Neural progenitor cell (in vitro differentiated cells): ENCODE results near the gene USP19. TPM values are rescaled to one million over a fixed set of nuclear protein-coding genes. Genes with fewer than 3 reads are reported as not detected.

Source experiments
- DNase-seq: peaks from one replicate; pipeline ENCODE4 v3.0.0-alpha.2; 2016; ENCODE audit warnings: low spot score
- H2AFZ ChIP-seq: fragments of 200-600 bp; sonication (generic); replicated peaks from 2 replicates; pipeline ENCODE4 v1.6.1; 2016; ENCODE audit warnings: antibody characterized with exemption
- H3F3A ChIP-seq: fragments of 200-600 bp; sonication (generic); 2 replicates; pipeline ENCODE4 v1.6.1; 2016; ENCODE audit warnings: antibody characterized with exemption, low read depth
- H3K27ac ChIP-seq: fragments of 200-600 bp; sonication (generic); 2 replicates; pipeline ENCODE4 v1.5.1; 2016; ENCODE audit warnings: mild to moderate bottlenecking
- H3K27me3 ChIP-seq: fragments of 200-600 bp; sonication (generic); 2 replicates; pipeline ENCODE4 v1.6.1; 2016; ENCODE audit warnings: mild to moderate bottlenecking, moderate library complexity
- H3K36me3 ChIP-seq: fragments of 200-600 bp; sonication (generic); 2 replicates; pipeline ENCODE4 v1.5.1; 2016
- H3K4me1 ChIP-seq: fragments of 200-600 bp; sonication (generic); 2 replicates; pipeline ENCODE4 v1.6.1; 2016; ENCODE audit warnings: mixed run types
- H3K4me2 ChIP-seq: fragments of 200-600 bp; sonication (generic); 2 replicates; pipeline ENCODE4 v1.6.1; 2016
- H3K4me3 ChIP-seq: fragments of 200-600 bp; sonication (generic); 2 replicates; pipeline ENCODE4 v1.5.1; 2016
- H3K79me2 ChIP-seq: fragments of 200-600 bp; sonication (generic); 2 replicates; pipeline ENCODE4 v1.6.1; 2016; ENCODE audit warnings: low read depth
- H3K9ac ChIP-seq: fragments of 200-600 bp; sonication (generic); 2 replicates; pipeline ENCODE4 v1.6.1; 2016
- H3K9me3 ChIP-seq: fragments of 200-600 bp; sonication (generic); 2 replicates; pipeline ENCODE4 v1.5.1; 2016; ENCODE audit warnings: low read depth
- H4K20me1 ChIP-seq: fragments of 200-600 bp; sonication (generic); 2 replicates; pipeline ENCODE4 v1.6.1; 2016; ENCODE audit warnings: low read depth
- H3K27ac Mint-ChIP-seq: 3 replicates; pipeline ENCODE4 v1.8.0; 2021; ENCODE audit warnings: mixed read lengths
- H3K27me3 Mint-ChIP-seq: 2 replicates; pipeline ENCODE4 v1.8.0; 2022; ENCODE audit warnings: low read depth, mild to moderate bottlenecking, inconsistent platforms, moderate library complexity, mixed read lengths; ENCODE audit not compliant: insufficient read depth
- H3K36me3 Mint-ChIP-seq: 3 replicates; pipeline ENCODE4 v1.8.0; 2021; ENCODE audit warnings: mixed read lengths
- H3K4me1 Mint-ChIP-seq: 3 replicates; pipeline ENCODE4 v1.8.0; 2021; ENCODE audit warnings: mixed read lengths
- H3K4me3 Mint-ChIP-seq: 3 replicates; pipeline ENCODE4 v1.8.0; 2021; ENCODE audit warnings: mild to moderate bottlenecking, moderate library complexity, mixed read lengths
- H3K9me3 Mint-ChIP-seq: 3 replicates; pipeline ENCODE4 v1.8.0; 2020; ENCODE audit warnings: mixed read lengths
- EZH2 ChIP-seq: fragments of 200-600 bp; sonication (generic); IDR thresholded peaks from 2 replicates; pipeline ENCODE4 v1.6.1; 2017; ENCODE audit warnings: antibody characterized with exemption, mild to moderate bottlenecking, moderate library complexity
- EZH2phosphoT487 ChIP-seq: fragments of 200-600 bp; sonication (generic); IDR thresholded peaks from 2 replicates; pipeline ENCODE4 v1.6.1; 2017; ENCODE audit warnings: antibody characterized with exemption
- total RNA-seq: library from RNA; depleted of rRNA; stranded (reverse); fragments of >200 nt; gene quantifications from 2 replicates; pipeline ENCODE4 v1.2.3, GENCODE V29; 2015; ENCODE audit warnings: low replicate concordance
- TF ChIP-seq, protein P1 (sequence below): fragments of 200-600 bp; sonication (generic); IDR thresholded peaks from 2 replicates; pipeline ENCODE4 v1.5.1; 2017; ENCODE audit warnings: antibody characterized with exemption, mild to moderate bottlenecking

USP19 gene
- total RNA-seq, 1 donor from 2014 or later = 36.0 TPM

DNA sequence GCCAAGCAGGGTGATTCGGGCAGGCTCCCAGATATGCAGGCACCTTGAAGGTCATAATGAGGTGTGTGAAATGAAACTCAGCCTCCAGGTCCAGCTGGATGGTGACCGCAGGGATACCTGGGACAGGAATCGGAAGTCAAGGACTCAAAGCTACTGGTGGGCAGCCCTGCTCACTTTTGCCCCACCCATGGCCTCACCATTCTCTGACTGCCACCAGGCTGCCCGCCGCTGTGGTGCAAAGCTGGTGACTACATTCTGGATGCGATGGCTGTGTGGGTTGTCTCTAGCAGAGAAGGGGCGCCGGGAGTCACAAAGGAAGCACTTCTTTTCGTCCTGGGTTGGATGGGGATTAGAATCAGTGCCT lies 11.4 kb upstream of the USP19 start:
- Histone ChIP-seq H3K4me1 (peaks cover 4% of the 10 kb centered on the region), H3K4me2 (peak overlapping the region; percentile 87), H3K27ac (peak overlapping the region; percentile 79), H3K36me3 (no peaks in the 10 kb centered on the region), H3K4me3 (peak overlapping the region; percentile 68), H3K27me3 (no peaks in the 10 kb centered on the region), H3K9ac (peak overlapping the region; percentile 37), H3F3A (peaks cover 10% of the 10 kb centered on the region), H3K9me3 (no peaks in the 10 kb centered on the region), H2AFZ (no peak overlapping the region), H4K20me1 (no peaks in the 10 kb centered on the region), H3K79me2 (peaks cover 11% of the 10 kb centered on the region)
- no peak for DNase-seq
- Mint-ChIP-seq H3K9me3 (no peaks in the 10 kb centered on the region), H3K4me1 (peaks cover 34% of the 10 kb centered on the region), H3K4me3 (peak overlapping the region; percentile 94), H3K27me3 (peaks cover 3% of the 10 kb centered on the region), H3K27ac (peak overlapping the region; percentile 98), H3K36me3 (peaks cover 5% of the 10 kb centered on the region)
- TF ChIP-seq EZH2 = no peak
- TF ChIP-seq EZH2phosphoT487 = no peak
- TF ChIP-seq, protein P1, sequence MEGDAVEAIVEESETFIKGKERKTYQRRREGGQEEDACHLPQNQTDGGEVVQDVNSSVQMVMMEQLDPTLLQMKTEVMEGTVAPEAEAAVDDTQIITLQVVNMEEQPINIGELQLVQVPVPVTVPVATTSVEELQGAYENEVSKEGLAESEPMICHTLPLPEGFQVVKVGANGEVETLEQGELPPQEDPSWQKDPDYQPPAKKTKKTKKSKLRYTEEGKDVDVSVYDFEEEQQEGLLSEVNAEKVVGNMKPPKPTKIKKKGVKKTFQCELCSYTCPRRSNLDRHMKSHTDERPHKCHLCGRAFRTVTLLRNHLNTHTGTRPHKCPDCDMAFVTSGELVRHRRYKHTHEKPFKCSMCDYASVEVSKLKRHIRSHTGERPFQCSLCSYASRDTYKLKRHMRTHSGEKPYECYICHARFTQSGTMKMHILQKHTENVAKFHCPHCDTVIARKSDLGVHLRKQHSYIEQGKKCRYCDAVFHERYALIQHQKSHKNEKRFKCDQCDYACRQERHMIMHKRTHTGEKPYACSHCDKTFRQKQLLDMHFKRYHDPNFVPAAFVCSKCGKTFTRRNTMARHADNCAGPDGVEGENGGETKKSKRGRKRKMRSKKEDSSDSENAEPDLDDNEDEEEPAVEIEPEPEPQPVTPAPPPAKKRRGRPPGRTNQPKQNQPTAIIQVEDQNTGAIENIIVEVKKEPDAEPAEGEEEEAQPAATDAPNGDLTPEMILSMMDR = no peak

DNA sequence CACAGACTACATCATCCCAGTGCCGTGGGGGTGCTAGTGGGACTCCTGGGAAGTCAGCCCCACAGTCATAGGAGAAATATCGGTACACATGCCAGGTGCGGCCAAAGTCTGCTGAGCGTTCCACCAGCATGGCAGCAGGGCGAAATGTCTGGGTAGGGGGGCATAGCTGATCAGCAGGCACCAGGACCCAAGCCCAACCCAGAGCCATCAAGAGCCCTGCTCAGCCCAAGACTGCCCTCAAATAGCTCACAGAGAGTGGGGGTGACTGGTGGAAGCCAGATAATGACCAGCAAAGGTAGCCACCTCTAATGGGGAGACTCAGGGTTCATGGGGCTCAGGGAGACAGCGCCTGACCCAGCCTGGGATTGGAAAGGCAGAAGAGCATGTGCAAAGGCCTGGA lies 11.0 kb upstream of the USP19 start:
- Histone ChIP-seq H3K79me2 (peaks cover 11% of the 10 kb centered on the region), H3K27ac (no peak overlapping the region), H3K4me2 (peak overlapping the region; percentile 87), H2AFZ (no peak overlapping the region), H3K9ac (no peak overlapping the region), H3K36me3 (no peaks in the 10 kb centered on the region), H4K20me1 (no peaks in the 10 kb centered on the region), H3F3A (peaks cover 10% of the 10 kb centered on the region), H3K4me1 (peaks cover 4% of the 10 kb centered on the region), H3K9me3 (no peaks in the 10 kb centered on the region), H3K27me3 (no peaks in the 10 kb centered on the region), H3K4me3 (no peak overlapping the region)
- Mint-ChIP-seq H3K27me3 (peaks cover 3% of the 10 kb centered on the region), H3K36me3 (peaks cover 5% of the 10 kb centered on the region), H3K4me3 (peak overlapping the region; percentile 94), H3K27ac (peak overlapping the region; percentile 78), H3K9me3 (no peaks in the 10 kb centered on the region), H3K4me1 (peaks cover 34% of the 10 kb centered on the region)
- TF ChIP-seq EZH2 = no peak
- TF ChIP-seq, protein P1 = no peak
- TF ChIP-seq EZH2phosphoT487 = no peak
- no peak for DNase-seq

- H3K79me2 ChIP-seq = peaks cover 11% of the 10 kb centered on the region
These were observed 10.4 kb upstream of the USP19 start for GRCh38 chr3:49131040-49131439.

GRCh38 chr3:49124991-49125670 lies 4.5 kb upstream of the USP19 start:
- Histone ChIP-seq H3K79me2 (peaks cover 1% of the 10 kb centered on the region), H3F3A (peaks cover 17% of the 10 kb centered on the region), H4K20me1 (no peaks in the 10 kb centered on the region), H3K4me2 (no peak overlapping the region), H3K9me3 (no peaks in the 10 kb centered on the region), H2AFZ (no peak overlapping the region), H3K36me3 (no peaks in the 10 kb centered on the region), H3K4me3 (no peak overlapping the region), H3K4me1 (no peaks in the 10 kb centered on the region), H3K9ac (no peak overlapping the region), H3K27me3 (no peaks in the 10 kb centered on the region), H3K27ac (no peak overlapping the region)
- Mint-ChIP-seq H3K4me1 (peaks cover under 1% of the 10 kb centered on the region), H3K36me3 (peaks cover 6% of the 10 kb centered on the region), H3K4me3 (no peak overlapping the region), H3K27ac (no peak overlapping the region), H3K9me3 (no peaks in the 10 kb centered on the region), H3K27me3 (peaks cover 2% of the 10 kb centered on the region)
- TF ChIP-seq, protein P1 = peak; percentile 19
- no peak for TF ChIP-seq EZH2phosphoT487
- TF ChIP-seq EZH2 = no peak
- no peak for DNase-seq

More at GRCh38 chr3:49131040-49131439, 10.4 kb upstream of the USP19 start:
- Mint-ChIP-seq H3K27me3 (peaks cover 1% of the 10 kb centered on the region), H3K4me1 (peaks cover 34% of the 10 kb centered on the region), H3K9me3 (no peaks in the 10 kb centered on the region), H3K4me3 (peak overlapping the region; percentile 94), H3K36me3 (peaks cover 5% of the 10 kb centered on the region), H3K27ac (no peak overlapping the region)
- Histone ChIP-seq H3K4me2 (no peak overlapping the region), H3K4me3 (no peak overlapping the region), H2AFZ (no peak overlapping the region), H3K27ac (no peak overlapping the region), H3K36me3 (no peaks in the 10 kb centered on the region), H3K9ac (no peak overlapping the region), H3K4me1 (peaks cover 4% of the 10 kb centered on the region), H3K9me3 (no peaks in the 10 kb centered on the region), H3K27me3 (no peaks in the 10 kb centered on the region), H3F3A (peaks cover 10% of the 10 kb centered on the region), H4K20me1 (no peaks in the 10 kb centered on the region)
- DNase-seq = no peak
- TF ChIP-seq EZH2 = no peak
